HCT116 (cell line): ENCODE results near the gene MTREX. TPM values are rescaled to one million over a fixed set of nuclear protein-coding genes. Genes with fewer than 3 reads are reported as not detected.

ENCODE experiments used
- ATAC-seq: fragments of 200-7000 bp; cut with Tn5 transposase; 2 replicates; pipeline ENCODE4 v1.9.1; 2020; ENCODE audit warnings: mild to moderate bottlenecking, moderate library complexity
- BruUV-seq: library from RNA; stranded (reverse); fragments of 400-500 nt; replicated peaks from 2 replicates; lab custom pipeline; 2021; lab: Mats Ljungman, UMichigan
- CTCF ChIA-PET: fragments of 300-600 bp; sonication (Branson Sonifier 250); formaldehyde crosslinking; loops from one replicate; lab custom pipeline; 2021; ENCODE audit warnings: antibody characterized with exemption; lab: Charles Lee
- POLR2A ChIA-PET: fragments of 300-600, 350-600 bp; sonication (Branson Sonifier 250); formaldehyde crosslinking; loops from one replicate; lab custom pipeline; 2021; ENCODE audit warnings: antibody characterized with exemption; lab: Charles Lee
- RAD21 ChIA-PET, 2 experiments: fragments of 300-600 bp; sonication (Branson Sonifier 250); formaldehyde crosslinking; loops; one replicate each; lab custom pipeline; 2023; ENCODE audit warnings: low total read pairs in 2 of 2; ENCODE audit not compliant: uncharacterized antibody in 2 of 2, unreplicated experiment in 2 of 2, low non-redundant PET in 1 of 2; lab: Charles Lee
- DNase-seq: peaks from one replicate; pipeline ENCODE4 v3.0.0-alpha.2; 2010; ENCODE audit warnings: low read depth, low spot score
- H2AFZ ChIP-seq: fragments of 200-600 bp; shearing (Covaris generic), sonication (generic); 2 replicates; pipeline ENCODE4 v1.6.1; 2017; ENCODE audit warnings: low read depth, mixed run types, mixed read lengths, antibody characterized with exemption, low read length; ENCODE audit not compliant: poor library complexity, severe bottlenecking
- H3K27ac ChIP-seq: 2 replicates; pipeline ENCODE4 v1.5.1; 2012; ENCODE audit warnings: low read depth, low read length
- H3K27me3 ChIP-seq: fragments of 200-600 bp; sonication (generic); 2 replicates; pipeline ENCODE4 v1.6.1; 2016; ENCODE audit warnings: mixed run types, low read length, mixed read lengths; ENCODE audit not compliant: insufficient read depth
- H3K36me3 ChIP-seq, 2 experiments: fragments of 200-500 bp in 1 of 2; fragments of 200-600 bp in 1 of 2; sonication (Bioruptor generic) in 1 of 2; sonication (generic) in 1 of 2; 2 replicates each; pipeline versions ENCODE4 v1.5.1 to v1.6.1; 2014 to 2016; ENCODE audit warnings: low read length in 2 of 2, inconsistent platforms in 1 of 2, mixed read lengths in 1 of 2, mixed run types in 1 of 2; ENCODE audit not compliant: insufficient read depth in 2 of 2, control insufficient read depth in 1 of 2
- H3K4me1 ChIP-seq, 2 experiments: fragments of 200-600 bp in 1 of 2; sonication (generic) in 1 of 2; 2 replicates each; pipeline versions ENCODE4 v1.5.1 to v1.6.1; 2012 to 2017; ENCODE audit warnings: low read length in 2 of 2, inconsistent platforms in 1 of 2, mild to moderate bottlenecking in 1 of 2, mixed read lengths in 1 of 2, mixed run types in 1 of 2, moderate library complexity in 1 of 2; ENCODE audit not compliant: insufficient read depth in 2 of 2, control insufficient read depth in 1 of 2
- H3K4me2 ChIP-seq: fragments of 200-600 bp; sonication (generic); 2 replicates; pipeline ENCODE4 v1.6.1; 2017; ENCODE audit warnings: mixed run types, low read length, mixed read lengths
- H3K4me3 ChIP-seq, 2 experiments: fragments of 200-600 bp in 1 of 2; sonication (generic) in 1 of 2; replicated peaks in 1 of 2; 2 replicates each; pipeline ENCODE4 v1.5.1; 2011 to 2016; ENCODE audit warnings: low read length in 2 of 2, control low read depth in 1 of 2, low read depth in 1 of 2, mild to moderate bottlenecking in 1 of 2, mixed read lengths in 1 of 2, mixed run types in 1 of 2
- H3K79me2 ChIP-seq: fragments of 200-600 bp; sonication (generic); 2 replicates; pipeline ENCODE4 v1.6.1; 2017; ENCODE audit warnings: mild to moderate bottlenecking, mixed run types, low read length, moderate library complexity, mixed read lengths; ENCODE audit not compliant: insufficient read depth
- H3K9ac ChIP-seq: fragments of 200-600 bp; sonication (generic); 2 replicates; pipeline ENCODE4 v1.6.1; 2016; ENCODE audit warnings: low read length, mixed read lengths
- H3K9me2 ChIP-seq: fragments of 200-600 bp; sonication (generic), shearing (Covaris generic); 2 replicates; pipeline ENCODE4 v1.6.1; 2017; ENCODE audit warnings: mixed run types, mild to moderate bottlenecking, moderate library complexity; ENCODE audit not compliant: insufficient read depth
- H3K9me3 ChIP-seq, 2 experiments: fragments of 200-500 bp in 1 of 2; fragments of 200-600 bp in 1 of 2; sonication (Bioruptor generic) in 1 of 2; sonication (generic) in 1 of 2; 2 replicates each; pipeline ENCODE4 v1.6.1; 2014 to 2017; ENCODE audit warnings: low read length in 2 of 2, mixed read lengths in 2 of 2, inconsistent platforms in 1 of 2, low read depth in 1 of 2, mild to moderate bottlenecking in 1 of 2, mixed run types in 1 of 2, moderate library complexity in 1 of 2; ENCODE audit not compliant: control insufficient read depth in 1 of 2, insufficient read depth in 1 of 2
- H4K20me1 ChIP-seq: fragments of 200-600 bp; sonication (generic), shearing (Covaris generic); 2 replicates; pipeline ENCODE4 v1.6.1; 2017; ENCODE audit warnings: mixed run types, mild to moderate bottlenecking, moderate library complexity; ENCODE audit not compliant: insufficient read depth
- CEBPB ChIP-seq: IDR thresholded peaks from 2 replicates; pipeline ENCODE4 v1.6.1; 2012; ENCODE audit warnings: low read depth
- EGR1 ChIP-seq: IDR thresholded peaks from 2 replicates; pipeline ENCODE4 v1.6.1; 2012; ENCODE audit warnings: low read depth
- ELF1 ChIP-seq: IDR thresholded peaks from 2 replicates; pipeline ENCODE4 v1.6.1; 2012; ENCODE audit warnings: low read depth, borderline replicate concordance
- EZH2phosphoT487 ChIP-seq: fragments of 200-600 bp; IDR thresholded peaks from 2 replicates; pipeline ENCODE4 v1.6.1; 2018; ENCODE audit warnings: antibody characterized with exemption, borderline replicate concordance
- JUND ChIP-seq: IDR thresholded peaks from 2 replicates; pipeline ENCODE4 v1.6.1; 2012
- POLR2A ChIP-seq: IDR thresholded peaks from 2 replicates; pipeline ENCODE4 v1.7.0; 2011; ENCODE audit warnings: borderline replicate concordance; ENCODE audit not compliant: insufficient read depth, insufficient read length; ENCODE audit errors: extremely low read depth
- POLR2AphosphoS5 ChIP-seq: IDR thresholded peaks from 2 replicates; pipeline ENCODE4 v1.6.1; 2011; ENCODE audit warnings: mild to moderate bottlenecking, low read depth, low read length, moderate library complexity
- TCF7L2 ChIP-seq: IDR thresholded peaks from 2 replicates; pipeline ENCODE4 v1.7.0; 2011; ENCODE audit warnings: borderline replicate concordance, inconsistent platforms; ENCODE audit not compliant: insufficient read depth, insufficient read length; ENCODE audit errors: extremely low read depth
- YY1 ChIP-seq: IDR thresholded peaks from 2 replicates; pipeline ENCODE4 v1.6.1; 2011; ENCODE audit warnings: low read length, low read depth, moderate library complexity, mild to moderate bottlenecking; ENCODE audit not compliant: insufficient replicate concordance; ENCODE audit errors: extremely low read depth
- ZNF274 ChIP-seq: fragments of 200-500 bp; sonication (Bioruptor generic); IDR thresholded peaks from 2 replicates; pipeline ENCODE4 v1.6.1; 2014; ENCODE audit warnings: mild to moderate bottlenecking, low read depth, low read length, inconsistent platforms
- intact Hi-C: fragments of 100-400 bp; cut with micrococcal nuclease; formaldehyde crosslinking; loops from 2 replicates; pipeline ENCODE4 v1.10.0; 2022
- total RNA-seq: library from RNA; stranded (reverse); gene quantifications from one replicate; pipeline ENCODE4 v1.2.1, GENCODE V29; 2021; ENCODE audit not compliant: unreplicated experiment
- TF ChIP-seq, protein P1 (sequence below): IDR thresholded peaks from 2 replicates; pipeline ENCODE4 v1.6.1; 2012

The MTREX gene
- total RNA-seq, 1 experiment from 2014 or later = 101 TPM

DNA sequence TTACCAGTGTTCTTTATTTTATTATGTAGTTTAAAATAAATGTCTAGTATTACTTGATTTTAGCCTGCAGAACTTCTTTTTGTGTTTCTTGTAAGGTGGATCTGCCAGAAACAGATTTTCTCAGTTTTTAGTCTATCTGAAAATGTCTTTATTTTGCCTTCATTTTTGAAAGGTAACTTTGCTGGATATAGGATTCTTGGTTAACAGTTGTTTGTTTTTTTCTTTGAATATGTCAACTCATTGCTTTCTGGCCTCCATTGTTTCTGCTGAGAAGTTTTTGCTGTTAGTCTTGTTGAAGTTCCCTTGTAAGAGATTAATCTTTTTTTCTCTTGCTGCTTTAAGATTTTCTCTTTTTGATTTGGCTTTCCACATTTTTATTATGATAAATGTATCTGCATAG, 75.5 kb downstream of the MTREX start:
- H3K9me3 ChIP-seq = no peaks in the 10 kb centered on the region
- no peaks in the 10 kb centered on the region for H3K4me1 ChIP-seq
- no peak overlapping the region for H3K9ac ChIP-seq
- DNase-seq = no peak
- H3K9me2 ChIP-seq = no peaks in the 10 kb centered on the region
- POLR2A ChIA-PET = interaction anchor here (1.4 kb wide), 1 partner anchor 9 kb away, joined by 3 read pairs; no protein-coding TSS in a partner anchor
- ATAC-seq = no peak
- RAD21 ChIA-PET = no interaction called here
- TF ChIP-seq TCF7L2 (no peak), CEBPB (no peak), JUND (no peak), EGR1 (no peak), EZH2phosphoT487 (no peak), ELF1 (no peak)
- TF ChIP-seq, protein P1, sequence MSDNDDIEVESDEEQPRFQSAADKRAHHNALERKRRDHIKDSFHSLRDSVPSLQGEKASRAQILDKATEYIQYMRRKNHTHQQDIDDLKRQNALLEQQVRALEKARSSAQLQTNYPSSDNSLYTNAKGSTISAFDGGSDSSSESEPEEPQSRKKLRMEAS = no peak
- H3K27ac ChIP-seq = no peak overlapping the region
- H3K79me2 ChIP-seq = peaks cover 40% of the 10 kb centered on the region
- H3K36me3 ChIP-seq = peaks cover 7 to 10% of the 10 kb centered on the region in 2 experiments; a peak in 3 of 4 replicates
- H3K4me3 ChIP-seq = no peak overlapping the region
- BruUV-seq = no TSS peak
- CTCF ChIA-PET = no interaction called here
- intact Hi-C loops = no loop called here
- no peak overlapping the region for H3K4me2 ChIP-seq
- no peaks in the 10 kb centered on the region for H3K27me3 ChIP-seq
- no peak overlapping the region for H2AFZ ChIP-seq
- H4K20me1 ChIP-seq = no peaks in the 10 kb centered on the region; the same call in 1 of the 2 replicates

DNA sequence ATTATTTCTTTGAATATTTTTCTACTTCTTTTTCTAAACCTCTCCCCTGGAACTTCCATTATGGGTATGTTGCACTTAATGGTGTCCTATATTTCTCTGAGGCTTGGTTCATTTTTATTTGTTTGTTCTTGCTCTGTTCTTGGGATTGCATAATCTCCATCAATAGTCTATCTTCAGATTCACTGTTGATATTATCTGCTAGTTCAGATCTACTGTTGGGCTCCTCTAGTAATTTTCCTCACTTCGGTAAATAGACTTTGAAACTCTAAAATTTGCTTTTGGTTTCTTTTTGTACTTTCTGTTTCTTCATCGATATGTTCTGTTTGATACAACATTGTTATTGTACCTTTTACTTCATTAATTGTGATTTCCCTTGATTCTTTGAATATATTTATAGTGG, 76.3 kb downstream of the MTREX start:
- ChIA-PET CTCF (no interaction called here), POLR2A (no interaction called here), RAD21 (no interaction called here)
- DNase-seq (no peak), ATAC-seq (no peak)
- Histone ChIP-seq H3K4me2 (no peak overlapping the region), H3K27ac (no peak overlapping the region), H3K9me3 (no peaks in the 10 kb centered on the region), H4K20me1 (no peaks in the 10 kb centered on the region; the same call in 1 of the 2 replicates), H3K36me3 (peaks cover 5 to 10% of the 10 kb centered on the region in 2 experiments), H3K9ac (no peak overlapping the region), H3K9me2 (no peaks in the 10 kb centered on the region), H3K4me3 (no peak overlapping the region), H3K27me3 (no peaks in the 10 kb centered on the region), H2AFZ (no peak overlapping the region), H3K4me1 (no peaks in the 10 kb centered on the region), H3K79me2 (peaks cover 40% of the 10 kb centered on the region)
- no TSS peak for BruUV-seq
- intact Hi-C loops = no loop called here
- TF ChIP-seq POLR2AphosphoS5 (no peak), ZNF274 (no peak), JUND (no peak), YY1 (no peak), POLR2A (no peak)
